ENCODE measurements around the gene TOX4. TPM values are rescaled to one million over a fixed set of nuclear protein-coding genes. Genes with fewer than 3 reads are reported as not detected.

The TOX4 gene
- total and polyA plus RNA-seq, 2 of the 8 experiments (the other 6 are each of a cell fraction or from before 2014, with no cell fraction given) = 51.5 to 58.3 TPM

DNA sequence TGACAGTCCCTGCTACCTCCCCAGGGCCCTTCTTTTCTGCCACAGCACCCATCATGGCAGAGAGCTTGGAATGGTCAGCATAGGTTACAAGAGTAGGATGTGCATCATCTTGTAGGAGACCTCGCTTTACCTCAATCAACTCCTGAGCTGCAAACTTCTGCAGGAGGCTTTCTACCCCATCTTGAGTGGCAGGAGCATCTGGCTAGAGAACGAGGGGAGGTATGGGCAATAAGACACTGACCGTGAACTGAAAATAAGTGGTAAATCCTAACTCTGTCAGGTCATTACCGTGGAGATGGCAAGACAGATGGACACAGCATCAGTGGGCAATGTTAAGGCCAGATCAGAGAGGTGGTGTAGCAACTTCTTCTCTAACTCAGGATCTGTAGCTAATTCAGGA lies 26.4 kb downstream of the TOX4 start:
- TF ChIP-seq BACH1 (IDR thresholded peaks at IDR 0.05; ENCODE audit: low read length) = no peak
- TF ChIP-seq, protein P1, sequence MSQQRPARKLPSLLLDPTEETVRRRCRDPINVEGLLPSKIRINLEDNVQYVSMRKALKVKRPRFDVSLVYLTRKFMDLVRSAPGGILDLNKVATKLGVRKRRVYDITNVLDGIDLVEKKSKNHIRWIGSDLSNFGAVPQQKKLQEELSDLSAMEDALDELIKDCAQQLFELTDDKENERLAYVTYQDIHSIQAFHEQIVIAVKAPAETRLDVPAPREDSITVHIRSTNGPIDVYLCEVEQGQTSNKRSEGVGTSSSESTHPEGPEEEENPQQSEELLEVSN (IDR thresholded peaks at IDR 0.05) = no peak
- no peak for TF ChIP-seq SP4 (IDR thresholded peaks at IDR 0.05; ENCODE audit: low read length)
- TF ChIP-seq BCL11A (IDR thresholded peaks at IDR 0.05; ENCODE audit: low read depth in 2 of 2, low read length in 2 of 2) = no peak
- no peak for TF ChIP-seq CHD1 (IDR thresholded peaks at IDR 0.05; ENCODE audit: low read depth, low read length)
- Histone ChIP-seq H3K56ac (replicated peaks; ENCODE audit: insufficient read length, low read depth, low read length) (no peak overlapping the region), H3K9me3 (ENCODE audit: insufficient read depth in 2 of 2, low read depth in 1 of 2, low read length in 1 of 2) (no peaks in the 10 kb centered on the region), H3K36me3 (ENCODE audit: control insufficient read depth in 2 of 4, insufficient read depth in 4 of 4, low read length in 3 of 4) (peaks cover 29 to 79% (median 48%) of the 10 kb centered on the region in 4 experiments), H2BK120ac (replicated peaks; ENCODE audit: low read depth, low read length) (no peak overlapping the region), H3K9ac (replicated peaks in 1 of 4; ENCODE audit: extremely low read depth in 1 of 4, low read depth in 3 of 4, low read length in 3 of 4) (no peak overlapping the region), H4K5ac (ENCODE audit: insufficient read length, low read depth, low read length) (no peak overlapping the region), H3K18ac (ENCODE audit: extremely low read depth, low read length) (no peak overlapping the region), H2AFZ (ENCODE audit: low read length) (no peak overlapping the region), H3K27me3 (replicated peaks in 1 of 4; ENCODE audit: control insufficient read depth in 3 of 4, extremely low read depth in 1 of 4, insufficient read depth in 3 of 4, low read length in 3 of 4) (no peaks in the 10 kb centered on the region), H4K91ac (replicated peaks; ENCODE audit: insufficient read length, low read length) (no peak overlapping the region), H4K8ac (ENCODE audit: extremely low read depth, insufficient read depth, low read length) (peak overlapping the region; percentile 53), H3K23me2 (ENCODE audit: low read depth, low read length) (no peaks in the 10 kb centered on the region), H3K23ac (ENCODE audit: insufficient read length) (no peak overlapping the region), H3K14ac (ENCODE audit: insufficient read length) (no peak overlapping the region), H2BK5ac (ENCODE audit: low read depth, low read length) (peak overlapping the region; percentile 6; the same call in 1 of the 2 replicates), H3K4me3 (ENCODE audit: extremely low read depth in 1 of 4, insufficient read depth in 2 of 4, low read depth in 3 of 4, low read length in 4 of 4) (no peak overlapping the region), H3K4ac (replicated peaks; ENCODE audit: insufficient read length, low read depth, low read length) (no peak overlapping the region), H2BK12ac (ENCODE audit: low read depth, low read length) (no peak overlapping the region), H3K79me1 (ENCODE audit: low read depth, low read length) (0 out of 2 replicates have a peak, but pooled peaks cover 5% of the 10 kb centered on the region), H2BK20ac (ENCODE audit: low read length) (no peak overlapping the region), H3K27ac (ENCODE audit: low read depth, low read length) (no peak overlapping the region), H3K79me2 (ENCODE audit: control insufficient read depth in 1 of 2, insufficient read depth in 2 of 2, low read length in 2 of 2) (peaks cover 3 to 50% of the 10 kb centered on the region in 2 experiments; a peak in 3 of 4 replicates), H2BK15ac (ENCODE audit: low read length) (no peak overlapping the region), H2AK5ac (ENCODE audit: low read depth, low read length) (no peak overlapping the region), H3K4me2 (ENCODE audit: insufficient read depth in 1 of 2, low read depth in 2 of 2, low read length in 2 of 2) (no peak overlapping the region), H4K20me1 (replicated peaks in 1 of 2; ENCODE audit: control insufficient read depth in 1 of 2, insufficient read depth in 2 of 2, low read length in 2 of 2) (peaks cover 0 to 10% of the 10 kb centered on the region in 2 experiments), H3K4me1 (replicated peaks in 1 of 4; ENCODE audit: control insufficient read depth in 3 of 4, insufficient read depth in 4 of 4, low read length in 3 of 4) (peaks cover 0 to 4% (median 1%) of the 10 kb centered on the region in 4 experiments; a peak in 2 of 7 replicates)
- DNase-seq (ENCODE audit: low read depth in 1 of 2, low spot score in 2 of 2) (peak in 1 of 2 experiments; percentile 32), FAIRE-seq (no peak)
- POLR2A ChIA-PET (ENCODE audit: partially characterized antibody) = interaction anchor here (0.7 to 5.9 kb wide), 10 partner anchors 7 to 31 kb away, joined by 3 to 61 read pairs (median 4); partner anchors contain the start of genes METTL3 and TOX4
- WGBS, 2 experiments (ENCODE audit: extremely low coverage in 1 of 2, insufficient coverage in 1 of 2, insufficient read length in 1 of 2, insufficient replicate concordance in 2 of 2, low coverage in 1 of 2, low lambda C conversion rate in 2 of 2, missing lambda C conversion rate in 1 of 2) = 70% methylated on average over 4 of the region's 4 CpGs; no CpG with 5 or more reads in 1 of the 2 experiments
- CTCF ChIA-PET (ENCODE audit: partially characterized antibody) = interaction anchor here (1.6 kb wide), 1 partner anchor 53 kb away, joined by 7 read pairs; no protein-coding TSS in a partner anchor
